GM19035 (cell line): ENCODE data around the gene ABCB6.

Experiments used
- ATAC-seq: cut with Tn5 transposase; IDR thresholded peaks from one replicate; pipeline ENCODE4 v1.9.1; 2021; ENCODE audit not compliant: unreplicated experiment

Gene ABCB6

DNA sequence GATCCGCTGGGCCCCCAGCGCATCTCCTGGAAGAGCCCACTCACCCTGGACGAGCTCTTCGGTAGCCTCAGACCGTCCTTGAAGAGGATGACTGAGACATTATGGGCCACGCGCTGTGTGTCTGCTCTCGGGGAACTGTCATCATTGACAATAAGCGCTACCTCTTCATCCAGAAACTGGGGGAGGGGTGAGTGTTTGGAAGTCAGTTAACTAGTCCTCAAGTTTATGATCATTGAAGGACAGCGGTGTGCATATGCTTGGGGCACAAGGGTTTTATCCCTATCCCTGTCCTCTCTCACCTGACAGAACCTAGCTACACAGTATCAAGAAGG, 27.1 kb upstream of the ABCB6 start:
- ATAC-seq: no peak

- ATAC-seq: peak; percentile 86
These were observed 26.6 kb upstream of the ABCB6 start, which contains the start of the genes GLB1L and STK16 for GRCh38 chr2:219245148-219245898. Gene GLB1L, minus strand, starts transcription at chr2:219245444. Its CDS starts 1,871 bp downstream, at chr2:219243573. Gene STK16, plus strand, starts transcription at chr2:219245479. Its CDS starts 521 bp downstream, at chr2:219246000.

DNA sequence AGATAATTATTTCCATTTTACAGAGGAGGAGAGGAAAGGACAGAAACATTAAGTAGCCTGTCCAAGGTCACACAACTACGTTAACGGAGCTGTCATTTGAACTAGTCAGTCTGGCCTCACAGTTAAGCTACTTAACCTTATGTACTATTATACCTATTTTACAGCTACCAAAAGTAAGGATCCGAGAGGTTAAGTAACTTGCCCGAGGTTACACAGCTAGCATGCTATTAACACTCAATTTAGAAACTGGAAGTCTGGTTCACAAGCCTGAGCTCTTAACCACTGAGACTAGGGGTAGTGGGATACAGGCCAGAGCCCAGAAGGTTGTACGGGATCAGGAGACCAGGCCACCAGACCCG, 26.0 kb upstream of the ABCB6 start:
- no peak for ATAC-seq

GRCh38 chr2:219243291-219243761, 24.6 kb upstream of the ABCB6 start:
- no peak for ATAC-seq

DNA sequence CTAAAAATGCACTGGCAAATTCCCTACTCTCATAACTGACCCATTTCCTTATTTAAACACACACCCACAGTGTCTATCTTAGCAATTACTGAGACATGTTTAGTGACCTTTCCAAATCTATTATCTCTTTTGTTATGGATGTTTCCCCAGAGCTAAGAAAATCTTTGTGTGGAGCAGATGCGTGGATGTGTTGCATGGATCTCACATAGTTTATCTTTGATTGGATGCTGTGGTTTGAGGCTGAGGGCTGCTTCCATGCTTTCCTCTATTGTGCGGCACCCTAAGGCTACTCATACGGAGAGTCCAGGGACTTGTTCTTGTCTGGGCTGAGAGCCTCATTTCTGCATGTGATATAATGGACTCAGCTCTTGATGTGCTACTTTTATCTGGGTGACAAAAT, 15.6 kb upstream of the ABCB6 start:
- no peak for ATAC-seq

DNA sequence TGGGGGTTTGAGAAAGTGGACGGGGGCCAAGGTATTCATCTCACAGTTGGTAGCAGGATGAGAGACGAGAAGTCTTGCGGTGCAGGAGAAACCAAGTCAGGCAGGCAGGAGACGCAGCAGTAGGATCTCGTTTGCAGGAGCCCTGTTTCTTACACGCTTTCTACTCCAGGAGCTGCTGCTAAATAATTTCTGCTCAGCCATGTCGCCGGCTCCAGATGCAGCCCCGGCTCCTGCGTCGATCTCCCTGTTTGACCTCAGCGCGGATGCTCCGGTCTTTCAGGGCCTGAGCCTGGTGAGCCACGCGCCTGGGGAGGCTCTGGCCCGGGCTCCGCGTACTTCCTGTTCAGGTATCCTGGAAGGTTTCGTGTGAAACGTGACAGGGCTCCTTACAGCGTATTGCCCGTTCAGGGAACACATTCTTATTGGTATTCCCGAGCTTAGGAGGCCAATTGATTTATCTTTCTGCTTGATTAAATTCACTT, 11.3 kb upstream of the ABCB6 start:
- ATAC-seq: peak; percentile 17

GRCh38 chr2:219229305-219230058, 10.7 kb upstream of the ABCB6 start, which contains the start of the genes ANKZF1 and ATG9A:
Gene ANKZF1, plus strand, starts transcription at chr2:219229806. Its CDS starts 452 bp downstream, at chr2:219230258.
Gene ATG9A, minus strand, starts transcription at chr2:219229636. Its CDS starts 1,612 bp downstream, at chr2:219228024.
- ATAC-seq: peak; percentile 96

- ATAC-seq: no peak
These were observed 10.2 kb upstream of the ABCB6 start for GRCh38 chr2:219228911-219229304.

DNA sequence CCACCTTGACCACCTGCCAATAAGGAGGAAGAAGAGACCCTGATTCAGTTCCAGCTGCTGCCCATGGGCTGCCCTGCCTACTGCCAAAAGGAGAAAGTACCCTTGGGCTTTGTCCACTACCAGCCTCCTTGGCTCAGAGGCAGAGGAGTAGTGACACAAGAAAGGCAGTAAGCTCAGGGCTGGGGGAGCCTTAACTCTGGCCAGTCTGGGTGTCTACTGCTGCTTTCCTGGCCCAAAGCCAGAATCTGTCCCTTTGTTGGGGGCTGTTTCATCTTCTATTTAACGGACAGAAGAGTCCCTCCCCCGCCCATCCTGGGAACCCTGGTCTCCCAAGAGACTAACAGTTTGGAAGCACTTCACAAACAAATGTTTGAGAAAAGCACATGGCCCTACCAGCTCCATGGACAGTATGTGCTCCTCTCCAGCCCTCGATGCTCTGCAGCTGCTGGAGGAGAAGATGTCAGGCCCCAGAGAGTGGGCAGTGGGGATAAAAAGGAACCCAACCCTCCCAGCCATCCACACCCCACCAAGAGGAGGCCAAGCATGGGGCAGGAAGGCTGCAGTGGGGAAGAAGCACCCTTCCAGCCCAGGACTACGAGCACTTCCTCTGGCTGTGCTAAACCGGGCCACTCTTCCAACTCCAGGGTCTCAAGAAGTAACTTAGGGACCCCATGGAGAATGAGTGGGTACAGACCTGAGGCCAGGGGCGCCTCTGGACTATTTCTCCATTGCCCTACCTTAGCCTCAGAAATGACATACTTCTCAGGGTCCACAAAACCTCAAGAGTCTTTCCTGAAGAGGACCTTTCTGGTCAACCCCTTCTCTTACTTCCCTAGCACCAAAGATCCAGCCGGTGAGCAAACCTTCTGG, 9.5 kb upstream of the ABCB6 start:
- ATAC-seq: no peak

GRCh38 chr2:219225350-219225749, 6.6 kb upstream of the ABCB6 start:
- ATAC-seq: no peak

DNA sequence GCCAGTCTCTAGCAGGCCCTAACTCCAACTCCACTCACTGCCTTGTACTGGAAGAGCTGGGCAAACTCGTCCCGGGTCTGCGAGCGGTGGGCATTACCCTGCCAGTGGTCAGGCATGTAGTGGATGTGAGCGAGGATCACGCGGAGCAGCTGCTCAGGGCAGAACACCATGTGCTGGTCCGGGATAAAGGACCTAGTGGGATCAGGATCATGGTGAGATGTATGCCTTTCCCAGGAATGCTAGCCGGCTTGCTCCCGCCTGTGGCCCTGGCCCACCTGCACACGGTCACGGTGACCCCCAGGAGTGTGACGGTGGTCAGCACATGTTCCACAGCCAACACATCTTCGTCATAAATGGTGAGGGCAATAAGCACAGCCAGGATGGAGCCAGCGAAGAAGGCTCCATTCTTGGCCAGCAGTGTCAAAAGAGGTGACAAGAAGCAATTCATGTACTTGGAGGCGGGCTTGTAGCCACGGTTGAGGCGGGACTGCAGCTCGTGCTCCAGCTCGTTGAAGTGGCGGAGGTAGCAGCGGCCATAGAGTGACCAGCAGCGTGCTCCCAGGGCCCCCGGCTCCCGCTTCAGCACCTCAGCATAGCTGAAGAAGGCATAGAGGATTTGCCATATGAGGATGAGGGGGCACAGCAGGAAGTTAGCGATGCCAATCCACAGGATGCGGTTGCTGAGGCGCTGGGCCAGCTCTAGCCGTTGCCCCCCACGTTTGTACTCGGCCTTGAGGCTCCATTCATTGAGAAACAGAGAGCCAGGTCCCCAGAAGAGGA, 5.3 kb upstream of the ABCB6 start:
- no peak for ATAC-seq

DNA sequence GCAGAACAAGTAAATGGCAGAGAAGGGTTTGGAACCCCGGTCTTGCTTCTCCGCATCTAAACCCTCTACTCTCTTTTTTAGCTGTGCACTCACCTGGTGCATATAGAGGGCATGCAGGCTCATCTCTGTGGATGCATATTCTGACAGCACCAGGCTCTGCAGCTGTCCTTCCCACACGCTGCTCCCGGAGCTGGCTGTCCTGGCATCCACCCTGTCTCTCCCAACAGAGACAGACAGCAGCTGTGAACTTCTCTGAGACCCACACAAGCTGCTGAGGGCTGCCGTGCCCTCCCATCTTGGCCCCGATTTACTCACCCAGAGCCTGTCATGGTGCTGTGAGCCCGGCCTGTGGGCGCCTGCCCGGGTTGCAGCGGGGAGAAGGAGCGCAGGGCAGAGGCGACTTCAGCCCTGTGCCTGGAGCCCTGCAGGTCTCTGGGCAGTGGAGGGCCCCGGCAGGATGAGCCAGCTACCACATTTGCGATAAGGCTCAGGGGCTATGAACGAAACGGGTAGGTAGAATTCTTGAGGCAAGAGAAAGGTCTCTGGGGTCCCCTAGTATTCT, 3.3 kb upstream of the ABCB6 start:
- ATAC-seq: no peak

GRCh38 chr2:219220652-219221402, 2.1 kb upstream of the ABCB6 start:
- ATAC-seq: no peak

GRCh38 chr2:219219784-219220532, 1.2 kb upstream of the ABCB6 start:
- ATAC-seq: no peak

GRCh38 chr2:219218217-219218731, 484 bp downstream of the ABCB6 start:
- peak; percentile 31 for ATAC-seq

DNA sequence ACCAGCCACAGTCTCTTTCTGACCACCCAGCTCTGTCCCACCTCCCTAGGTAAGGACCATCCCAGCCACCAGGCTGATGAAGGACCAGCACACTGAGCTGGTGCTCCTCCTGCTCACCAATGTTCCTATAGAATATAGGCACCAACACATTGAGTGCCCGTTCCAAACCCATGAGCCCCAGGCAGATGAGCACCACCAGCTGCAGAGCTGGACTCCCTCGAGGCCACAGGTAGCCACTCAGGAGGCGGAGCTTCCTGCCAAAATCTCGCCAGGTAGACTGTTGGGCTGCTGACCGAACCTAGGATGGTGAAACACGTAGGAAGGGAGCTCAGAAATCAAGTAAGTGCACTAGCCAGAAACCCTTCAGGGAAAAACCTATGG, 2.2 kb downstream of the ABCB6 start:
- ATAC-seq: no peak

DNA sequence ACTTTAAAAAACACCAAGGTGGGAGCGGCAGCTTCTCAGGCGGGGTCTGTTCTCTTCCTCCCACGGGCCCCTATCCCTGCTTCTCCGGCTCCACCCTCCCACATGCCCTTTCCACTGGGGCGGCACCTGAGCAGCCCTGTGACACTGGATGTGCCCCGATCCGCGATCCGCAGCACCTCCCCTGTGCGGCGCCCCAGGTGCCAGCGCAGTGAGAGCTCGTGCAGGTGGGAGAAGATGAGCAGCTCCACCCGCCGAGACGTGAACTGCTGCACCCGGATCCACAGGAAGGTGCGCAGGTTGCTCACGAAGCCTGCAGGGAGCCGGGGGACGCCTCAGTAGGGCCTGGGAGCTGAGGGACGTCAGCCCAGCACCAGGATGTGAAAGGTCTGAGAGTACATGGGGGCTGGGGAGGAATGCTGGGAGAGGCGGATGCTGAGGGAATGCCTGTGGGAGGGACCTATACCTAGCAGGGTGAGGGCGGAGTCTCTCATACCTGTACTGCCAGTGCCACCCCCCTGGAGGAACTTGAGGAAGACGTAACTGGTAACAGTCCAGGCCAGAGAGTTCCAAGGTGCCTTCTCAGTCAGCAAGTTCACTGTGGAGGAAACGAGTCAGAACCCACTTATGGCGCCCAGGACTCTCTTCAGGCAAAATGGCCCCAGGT, 2.8 kb downstream of the ABCB6 start:
- no peak for ATAC-seq

DNA sequence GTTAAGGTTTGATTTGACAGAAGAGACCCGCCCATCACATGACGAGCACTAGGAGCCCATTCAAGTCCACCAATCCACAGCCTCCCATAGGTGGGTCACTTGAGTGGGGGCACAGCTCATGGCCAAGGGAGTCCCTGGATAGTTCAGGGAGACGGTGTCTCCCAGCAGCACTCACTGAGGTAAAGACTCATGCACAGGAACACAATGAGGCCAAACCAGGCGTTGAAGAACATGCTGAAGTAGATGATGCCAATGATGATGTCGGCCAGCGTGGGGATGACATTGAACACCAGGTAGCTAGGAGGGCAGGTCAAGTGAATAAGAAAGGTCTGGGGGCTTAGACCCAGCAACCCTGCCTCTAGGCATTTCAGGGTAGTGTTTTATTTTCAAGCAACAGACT, 4.0 kb downstream of the ABCB6 start:
- no peak for ATAC-seq
